WERI-Rb-1 (cell line): ENCODE measurements around the gene ELF4.

ENCODE experiments used
- DNase-seq: peaks from one replicate; pipeline ENCODE4 v3.0.0-alpha.2; 2020
- H3K27ac ChIP-seq: fragments of 250-450 bp; sonication (Bioruptor Pico); 2 replicates; pipeline ENCODE4 v1.5.1; 2020; ENCODE audit warnings: mild to moderate bottlenecking, moderate library complexity
- H3K27me3 ChIP-seq: fragments of 250-450 bp; sonication (Bioruptor Pico); 2 replicates; pipeline ENCODE4 v1.5.1; 2021; ENCODE audit warnings: mild to moderate bottlenecking, low read depth, moderate library complexity; ENCODE audit not compliant: insufficient read depth, severe bottlenecking
- H3K36me3 ChIP-seq: fragments of 250-450 bp; sonication (Bioruptor Pico); 2 replicates; pipeline ENCODE4 v1.5.1; 2020; ENCODE audit warnings: mild to moderate bottlenecking, moderate library complexity
- H3K4me3 ChIP-seq: 2 replicates; pipeline ENCODE4 v1.5.1; 2011; ENCODE audit warnings: low read depth, mild to moderate bottlenecking, control low read depth, low read length
- H3K9me3 ChIP-seq: fragments of 250-450 bp; sonication (Bioruptor Pico); 2 replicates; pipeline ENCODE4 v1.5.1; 2021; ENCODE audit warnings: mild to moderate bottlenecking, moderate library complexity; ENCODE audit not compliant: severe bottlenecking
- CTCF ChIP-seq: IDR thresholded peaks from 2 replicates; pipeline ENCODE4 v1.5.1; 2011; ENCODE audit warnings: low read depth, mild to moderate bottlenecking, control low read depth, inconsistent platforms, low read length

Gene ELF4

GRCh38 chrX:130015181-130015580 is 95.1 kb downstream of the ELF4 start:
- TF ChIP-seq CTCF = no peak
- Histone ChIP-seq H3K36me3 (peaks cover 4% of the 10 kb centered on the region), H3K4me3 (no peak overlapping the region), H3K9me3 (no peaks in the 10 kb centered on the region), H3K27me3 (peaks cover 5% of the 10 kb centered on the region), H3K27ac (no peak overlapping the region)
- DNase-seq = no peak
